Stomach (tissue), 9 donors: Measurements from ENCODE around the gene SDCCAG8. TPM values are rescaled to one million over a fixed set of nuclear protein-coding genes. Genes with fewer than 3 reads are reported as not detected.

Experiments
- DNase-seq, 2 donors: peaks; one replicate each; pipeline versions ENCODE4 v3.0.0 to v3.0.0-alpha.2; 2013 to 2019
- H3K27ac ChIP-seq, 5 donors: fragments of 200-600 bp in 4 of 5; sonication (generic) in 4 of 5; one replicate each; pipeline ENCODE4 v1.5.1; 2013 to 2019; ENCODE audit warnings: mild to moderate bottlenecking in 1 of 5, moderate library complexity in 1 of 5
- H3K27me3 ChIP-seq, 3 donors: fragments of 200-600 bp; sonication (generic); one replicate each; pipeline ENCODE4 v1.5.1; 2017 to 2019; ENCODE audit warnings: mixed run types in 1 of 3
- H3K36me3 ChIP-seq, 4 donors: fragments of 200-600 bp; sonication (generic); 1 replicate in 3 of 4; 2 replicates in 1 of 4; pipeline ENCODE4 v1.5.1; 2016 to 2019
- H3K4me1 ChIP-seq, 4 donors: fragments of 200-600 bp; sonication (generic); one replicate each; pipeline ENCODE4 v1.5.1; 2016 to 2019
- H3K4me3 ChIP-seq, 4 donors: fragments of 200-600 bp; sonication (generic) in 3 of 4; one replicate each; pipeline ENCODE4 v1.5.1; 2016 to 2019; ENCODE audit warnings: mild to moderate bottlenecking in 1 of 4
- H3K9me3 ChIP-seq, 4 donors: fragments of 200-600 bp; sonication (generic); one replicate each; pipeline ENCODE4 v1.5.1; 2016 to 2019
- EP300 ChIP-seq: sonication (generic); formaldehyde crosslinking; IDR thresholded peaks from one replicate; pipeline ENCODE4 v1.6.1; 2017; ENCODE audit warnings: antibody characterized with exemption
- POLR2A ChIP-seq, 4 donors: fragments of 450-650 bp; IDR thresholded peaks; one replicate each; pipeline ENCODE4 v1.6.1; 2016; ENCODE audit warnings: antibody characterized with exemption in 4 of 4, control low read depth in 2 of 4, mild to moderate bottlenecking in 1 of 4, moderate library complexity in 1 of 4
- POLR2AphosphoS5 ChIP-seq, 3 donors: sonication (generic); formaldehyde crosslinking; IDR thresholded peaks; one replicate each; pipeline ENCODE4 v1.6.1; 2016; ENCODE audit warnings: antibody characterized with exemption in 3 of 3
- WGBS, 5 donors: extraction: QIAGEN DNeasy Blood & Tissue Kit in 3 of 5; methylation state at CpG; one replicate each; pipeline versions ENCODE4 v1.1.5 to v1.1.7; 2013 to 2018; 5-methylcytosine and 5-hydroxymethylcytosine counted together
- intact Hi-C: fragments of 100-400 bp; cut with DNase I; formaldehyde crosslinking; loops from one replicate; pipeline ENCODE4 v1.15.1; 2023; ENCODE audit warnings: low total_unique reads
- polyA plus RNA-seq, 3 donors: library from polyadenylated mRNA; stranded (reverse); fragments of 200-250 nt; gene quantifications; one replicate each; pipeline ENCODE4 v1.2.3, GENCODE V29; 2013
- total RNA-seq, 5 donors: library from RNA; depleted of rRNA; stranded (reverse); fragments of >200 nt; gene quantifications; one replicate each; pipeline versions ENCODE4 v1.1.0 to v1.2.3, GENCODE V29; 2014 to 2016
- TF ChIP-seq, protein P1 (sequence below), 7 experiments: fragments of 450-650 bp in 4 of 7; fragments of 200-600 bp in 3 of 7; sonication (generic) in 3 of 7; IDR thresholded peaks; one replicate each; pipeline ENCODE4 v1.5.1; 2016 to 2019; ENCODE audit warnings: antibody characterized with exemption in 7 of 7, control low read depth in 2 of 7, mild to moderate bottlenecking in 1 of 7
- donor health status: healthy with polysubstance abuse.
- donor health status: Bipolar disorder and iron deficiency.
- donor health status: healthy.

SDCCAG8 gene
- total and polyA plus RNA-seq, 8 donors, result 16.3 to 184 (median 24.5) TPM

DNA sequence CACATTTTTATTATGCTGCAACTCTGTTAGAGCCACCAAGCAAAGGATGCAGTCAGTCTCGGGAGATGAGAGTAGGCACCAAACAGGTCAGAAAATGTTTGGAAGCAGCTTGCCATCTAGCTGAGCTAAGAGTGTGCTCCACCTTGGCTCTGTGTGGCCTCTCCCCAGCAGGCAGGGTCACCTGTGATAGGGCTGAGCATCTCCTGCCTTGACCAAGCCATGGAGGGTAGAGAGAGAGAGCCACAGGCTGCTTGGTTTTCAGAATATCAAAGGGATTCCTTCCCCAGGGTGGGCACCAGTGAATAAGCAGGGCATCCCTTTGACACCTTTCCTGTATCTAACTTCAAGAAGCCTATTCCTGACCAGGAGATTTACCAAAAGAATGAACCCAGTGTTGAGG, 135.5 kb downstream of the SDCCAG8 start:
- H3K4me1 ChIP-seq, result no peaks in the 10 kb centered on the region
- no peaks in the 10 kb centered on the region for H3K27me3 ChIP-seq
- DNase-seq, result no peak
- H3K36me3 ChIP-seq, result peaks cover 0 to 8% (median 3%) of the 10 kb centered on the region in 4 donors
- no peak overlapping the region for H3K27ac ChIP-seq
- H3K9me3 ChIP-seq, result no peaks in the 10 kb centered on the region
- TF ChIP-seq POLR2A (IDR thresholded peaks at IDR 0.05) (no peak), EP300 (no peak), POLR2AphosphoS5 (IDR thresholded peaks at IDR 0.05) (no peak)
- TF ChIP-seq, protein P1, sequence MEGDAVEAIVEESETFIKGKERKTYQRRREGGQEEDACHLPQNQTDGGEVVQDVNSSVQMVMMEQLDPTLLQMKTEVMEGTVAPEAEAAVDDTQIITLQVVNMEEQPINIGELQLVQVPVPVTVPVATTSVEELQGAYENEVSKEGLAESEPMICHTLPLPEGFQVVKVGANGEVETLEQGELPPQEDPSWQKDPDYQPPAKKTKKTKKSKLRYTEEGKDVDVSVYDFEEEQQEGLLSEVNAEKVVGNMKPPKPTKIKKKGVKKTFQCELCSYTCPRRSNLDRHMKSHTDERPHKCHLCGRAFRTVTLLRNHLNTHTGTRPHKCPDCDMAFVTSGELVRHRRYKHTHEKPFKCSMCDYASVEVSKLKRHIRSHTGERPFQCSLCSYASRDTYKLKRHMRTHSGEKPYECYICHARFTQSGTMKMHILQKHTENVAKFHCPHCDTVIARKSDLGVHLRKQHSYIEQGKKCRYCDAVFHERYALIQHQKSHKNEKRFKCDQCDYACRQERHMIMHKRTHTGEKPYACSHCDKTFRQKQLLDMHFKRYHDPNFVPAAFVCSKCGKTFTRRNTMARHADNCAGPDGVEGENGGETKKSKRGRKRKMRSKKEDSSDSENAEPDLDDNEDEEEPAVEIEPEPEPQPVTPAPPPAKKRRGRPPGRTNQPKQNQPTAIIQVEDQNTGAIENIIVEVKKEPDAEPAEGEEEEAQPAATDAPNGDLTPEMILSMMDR (IDR thresholded peaks at IDR 0.05), result no peak
- intact Hi-C loops, result no loop called here
- WGBS, 5 donors, result 91 to 100% (median 97%) methylated on average over 1 of the region's 1 CpG; no CpG with 5 or more reads in 1 of the 5 donors
- no peak overlapping the region for H3K4me3 ChIP-seq

DNA sequence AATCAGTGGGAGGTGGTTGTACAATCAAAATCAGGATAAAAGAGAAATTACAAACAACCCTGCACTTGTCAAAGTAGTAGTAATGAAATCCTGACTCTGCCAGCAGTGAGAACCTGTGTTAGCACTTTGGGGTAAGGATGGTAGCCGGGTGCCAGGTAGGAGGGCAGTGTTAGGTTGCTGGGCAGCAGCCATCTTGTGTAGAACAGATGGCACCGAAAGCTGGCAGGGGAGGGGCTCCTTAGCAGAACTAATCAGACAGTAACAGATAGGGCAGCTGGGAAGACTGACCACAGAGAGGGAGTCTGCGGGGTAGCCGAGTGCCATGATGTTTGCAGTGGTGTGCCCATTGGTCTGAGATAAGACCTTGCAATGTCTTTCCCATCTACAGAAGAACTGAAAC, 137.3 kb downstream of the SDCCAG8 start:
- Histone ChIP-seq H3K27ac (no peak overlapping the region), H3K4me1 (peaks cover 0 to 6% (median 0%) of the 10 kb centered on the region in 4 donors), H3K27me3 (no peaks in the 10 kb centered on the region), H3K4me3 (no peak overlapping the region), H3K36me3 (peaks cover 0 to 8% (median 3%) of the 10 kb centered on the region in 4 donors), H3K9me3 (no peaks in the 10 kb centered on the region)
- peak in 1 of 2 donors; percentile 47 for DNase-seq
- intact Hi-C loops, result no loop called here
- no peak for TF ChIP-seq POLR2AphosphoS5 (IDR thresholded peaks at IDR 0.05)
- TF ChIP-seq EP300, result no peak
- TF ChIP-seq POLR2A (IDR thresholded peaks at IDR 0.05), result no peak
- TF ChIP-seq, protein P1 (IDR thresholded peaks at IDR 0.05), result no peak
- 82 to 95% (median 91%) methylated on average over 4 of the region's 4 CpGs for WGBS, 5 donors

DNA sequence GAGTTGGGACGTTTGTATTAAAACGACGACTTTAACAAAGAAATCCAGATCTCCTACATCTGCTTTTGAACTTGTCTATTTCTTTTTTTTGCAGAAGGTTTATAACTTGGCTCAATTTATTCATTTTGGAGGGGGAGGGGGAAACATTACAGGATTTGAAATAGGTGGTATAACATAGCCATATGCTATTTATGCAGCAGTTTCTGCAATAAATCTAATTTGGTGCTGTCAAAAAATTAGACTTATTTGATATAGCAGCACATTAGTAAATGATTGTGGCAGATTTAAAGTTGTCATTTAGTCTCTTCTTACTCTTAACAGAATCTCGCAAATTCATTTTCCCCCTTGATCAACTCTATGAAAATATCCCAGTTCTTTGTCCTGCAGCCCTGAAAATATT, 138.2 kb downstream of the SDCCAG8 start:
- peaks cover 0 to 9% (median 0%) of the 10 kb centered on the region in 4 donors for H3K4me1 ChIP-seq
- no peak for DNase-seq
- H3K27ac ChIP-seq, result peak overlapping the region in 3 of 5 donors; percentile 41 to 59 (median 54)
- intact Hi-C loops, result no loop called here
- no peaks in the 10 kb centered on the region for H3K9me3 ChIP-seq
- TF ChIP-seq POLR2A (IDR thresholded peaks at IDR 0.05) (no peak), POLR2AphosphoS5 (IDR thresholded peaks at IDR 0.05) (no peak), EP300 (no peak)
- TF ChIP-seq, protein P1 (IDR thresholded peaks at IDR 0.05), result no peak
- H3K27me3 ChIP-seq, result no peaks in the 10 kb centered on the region
- WGBS, 5 donors, result 47 to 78% (median 58%) methylated on average over 4 of the region's 4 CpGs
- peaks cover 0 to 8% (median 3%) of the 10 kb centered on the region in 4 donors for H3K36me3 ChIP-seq
- H3K4me3 ChIP-seq, result no peak overlapping the region

DNA sequence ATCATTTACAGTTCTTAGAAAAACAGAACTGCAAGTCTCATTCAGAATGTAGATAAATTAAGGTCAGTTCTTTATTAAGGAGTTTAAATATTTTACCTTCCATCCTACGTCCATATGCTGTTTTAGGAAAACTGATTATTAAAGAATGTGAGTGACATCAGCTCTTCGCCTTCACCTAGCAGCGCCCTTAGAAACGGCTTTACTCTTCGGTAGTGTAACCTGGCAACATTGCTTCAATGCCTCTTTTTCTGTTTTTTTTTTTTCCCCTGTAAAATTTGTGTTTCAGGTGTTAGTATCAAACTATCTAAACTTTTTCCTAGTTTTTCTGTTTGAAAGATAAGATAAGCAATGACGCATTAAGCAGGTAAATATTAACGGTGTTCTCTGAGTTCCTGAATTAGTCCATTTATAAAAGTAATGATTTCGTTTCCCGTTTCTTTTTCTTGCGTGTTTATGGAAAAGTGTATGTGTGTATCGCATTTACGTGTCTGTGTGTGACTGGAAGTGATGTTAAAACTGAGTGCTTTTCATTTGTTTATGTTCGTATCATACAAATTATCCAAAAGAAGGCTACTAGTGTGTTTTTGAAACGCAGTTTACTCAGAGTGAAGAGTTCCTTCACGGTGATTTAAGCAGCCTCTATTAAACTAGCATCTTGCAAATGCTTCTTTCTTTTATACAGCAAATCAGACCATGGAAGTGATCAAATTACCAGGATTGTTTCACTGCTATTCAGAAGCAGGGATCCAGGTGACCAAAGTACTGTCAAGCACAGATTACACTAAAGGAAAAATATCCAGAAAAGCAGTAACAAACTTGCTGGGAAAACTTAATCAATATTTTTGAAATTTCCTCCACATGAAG, 139.0 kb downstream of the SDCCAG8 start:
- intact Hi-C loops, result no loop called here
- TF ChIP-seq POLR2A (IDR thresholded peaks at IDR 0.05) (no peak), POLR2AphosphoS5 (IDR thresholded peaks at IDR 0.05) (no peak), EP300 (no peak)
- TF ChIP-seq, protein P1 (IDR thresholded peaks at IDR 0.05), result no peak
- H3K9me3 ChIP-seq, result no peaks in the 10 kb centered on the region
- peaks cover 0 to 9% (median 0%) of the 10 kb centered on the region in 4 donors for H3K4me1 ChIP-seq
- H3K4me3 ChIP-seq, result peak overlapping the region in 1 of 4 donors; percentile 2
- 28 to 56% (median 48%) methylated on average over 15 of the region's 15 CpGs for WGBS, 5 donors
- peak in 1 of 2 donors; percentile 65 for DNase-seq
- peaks cover 0 to 8% (median 3%) of the 10 kb centered on the region in 4 donors for H3K36me3 ChIP-seq
- H3K27ac ChIP-seq, result peak overlapping the region in 4 of 5 donors; percentile 21 to 59 (median 48)
- H3K27me3 ChIP-seq, result no peaks in the 10 kb centered on the region
